GM21515 (cell line): ENCODE data around the gene C3orf70.

Experiments used
- ATAC-seq: cut with Tn5 transposase; IDR thresholded peaks from one replicate; pipeline ENCODE4 v1.9.1; 2021; ENCODE audit not compliant: unreplicated experiment

C3orf70 gene

DNA sequence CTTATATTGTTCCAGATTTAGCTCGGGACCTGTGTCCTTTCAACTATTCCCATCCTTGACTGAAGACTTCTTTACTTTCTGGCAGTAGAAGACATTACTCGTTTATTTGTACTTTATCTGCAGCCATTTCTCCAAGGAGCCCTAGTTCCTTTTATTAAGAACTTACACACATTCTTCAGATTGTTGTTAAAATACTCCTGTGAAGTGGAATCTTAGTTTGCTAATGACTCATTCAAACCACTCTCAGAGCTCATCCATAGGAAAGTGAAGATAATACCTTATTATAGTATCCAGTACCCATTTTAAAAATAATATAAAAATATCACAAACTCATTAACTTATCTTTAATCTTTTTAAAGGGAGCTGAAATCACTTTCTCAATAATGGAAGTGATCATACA, 63.5 kb downstream of the C3orf70 start:
- ATAC-seq, result no peak

GRCh38 chr3:185087419-185087818, 65.4 kb downstream of the C3orf70 start:
- no peak for ATAC-seq

DNA sequence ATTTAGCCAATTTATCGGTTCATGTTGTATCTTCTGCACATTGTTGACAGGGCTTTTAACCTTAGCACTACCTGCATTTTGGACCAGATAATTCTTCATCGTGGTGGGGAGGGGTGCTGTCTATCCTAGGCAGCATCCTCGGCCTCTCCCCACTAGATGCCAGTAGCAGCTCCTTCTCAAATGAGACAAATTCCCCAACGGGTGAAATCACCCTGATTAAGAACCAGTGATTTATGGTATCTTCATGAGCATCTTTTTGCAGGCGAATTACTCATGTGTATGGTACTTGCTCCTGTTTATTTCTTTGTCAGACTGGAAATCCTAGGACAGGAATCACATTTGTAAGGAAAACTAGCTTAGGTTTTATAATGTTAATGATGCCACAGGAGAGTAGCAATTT, 68.0 kb downstream of the C3orf70 start:
- ATAC-seq, result no peak

- ATAC-seq, result no peak
Observed at GRCh38 chr3:185084402-185084801, 68.5 kb downstream of the C3orf70 start.

- ATAC-seq, result no peak
Observed at GRCh38 chr3:185082829-185083228, 70.0 kb downstream of the C3orf70 start.

- no peak for ATAC-seq
Observed at GRCh38 chr3:185082149-185082548, 70.7 kb downstream of the C3orf70 start.

GRCh38 chr3:185081521-185081920, 71.3 kb downstream of the C3orf70 start:
- no peak for ATAC-seq

DNA sequence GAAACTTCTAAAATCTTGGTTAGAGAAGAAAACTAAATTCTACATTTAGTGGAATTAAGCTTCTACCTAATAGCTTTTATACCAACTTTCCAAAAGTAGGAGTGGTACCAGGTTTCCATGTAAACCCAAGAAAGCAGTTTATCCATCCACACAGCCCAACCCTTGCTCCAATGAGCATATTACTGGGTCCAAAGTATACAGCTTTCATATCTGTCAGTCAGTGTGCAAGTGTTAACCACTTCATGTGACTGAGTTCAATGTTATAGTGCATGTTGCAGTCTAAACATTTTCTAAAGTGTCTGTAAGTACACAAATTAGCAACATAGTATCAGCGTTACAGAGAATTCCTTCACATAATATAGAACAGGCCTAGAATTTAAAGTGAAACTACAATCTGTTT, 73.2 kb downstream of the C3orf70 start:
- ATAC-seq, result no peak

DNA sequence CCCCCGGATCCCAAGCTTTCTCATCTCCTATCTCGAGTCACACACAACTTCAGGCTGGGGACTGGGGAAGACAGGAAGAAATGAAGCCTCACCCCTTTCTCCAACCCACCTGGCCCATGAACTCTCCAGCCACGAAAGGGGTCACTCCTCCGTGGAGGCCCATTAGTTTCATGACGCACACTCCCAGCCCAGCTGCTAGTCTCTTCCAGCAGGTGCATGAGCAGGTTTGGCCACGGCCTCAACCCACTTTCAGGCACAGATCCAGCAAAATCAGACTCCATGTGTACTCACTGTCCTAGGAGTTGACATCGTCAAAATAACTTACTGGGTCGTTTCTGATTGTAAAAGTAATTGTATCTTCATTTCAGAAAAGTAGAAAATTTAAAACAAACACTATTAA, 76.6 kb downstream of the C3orf70 start:
- ATAC-seq, result no peak

DNA sequence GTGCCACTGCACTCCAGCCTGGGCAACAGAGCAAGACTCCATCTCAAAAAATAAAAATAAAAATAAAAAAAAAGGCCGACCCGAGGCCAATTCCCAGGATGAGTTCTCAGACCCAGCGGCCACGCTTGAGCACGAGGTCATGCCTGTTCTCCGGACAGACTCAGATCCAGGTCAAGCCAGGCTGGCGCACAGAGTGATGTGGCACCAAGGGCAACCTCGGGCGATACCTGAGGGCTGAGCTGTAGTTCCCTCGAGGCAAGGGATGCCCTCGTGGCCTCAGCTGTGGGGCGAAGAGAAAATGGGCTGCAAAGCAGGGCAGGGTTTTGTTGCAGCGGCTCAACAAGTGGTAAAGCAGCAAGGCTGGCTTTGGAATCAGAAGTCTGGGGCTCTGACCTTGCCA, 77.3 kb downstream of the C3orf70 start:
- no peak for ATAC-seq

DNA sequence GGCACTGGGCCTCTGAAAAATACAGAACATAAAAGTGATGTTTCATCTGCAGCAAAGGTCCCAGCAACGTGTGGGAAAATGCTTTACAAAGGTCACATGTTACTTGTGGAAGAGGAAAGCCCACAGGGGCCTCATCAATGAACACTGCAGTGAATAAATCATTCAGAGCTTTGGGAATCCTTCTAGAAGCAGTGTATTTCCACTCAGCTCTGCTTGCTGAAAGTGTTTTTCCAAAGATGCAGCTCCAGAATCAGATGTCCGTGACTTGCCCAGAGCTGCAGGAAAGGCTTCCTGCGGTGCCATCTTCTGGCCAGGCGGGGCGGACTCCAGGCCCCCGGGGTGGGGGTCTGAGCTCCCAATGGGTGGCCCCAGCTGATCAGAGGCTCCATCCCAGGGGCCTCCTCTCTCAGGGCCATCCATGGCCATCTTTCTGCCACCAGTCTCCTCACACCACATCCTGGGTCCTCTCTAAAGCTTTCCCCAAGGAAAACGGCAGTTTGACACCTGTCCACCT, 81.5 kb downstream of the C3orf70 start:
- ATAC-seq, result no peak

DNA sequence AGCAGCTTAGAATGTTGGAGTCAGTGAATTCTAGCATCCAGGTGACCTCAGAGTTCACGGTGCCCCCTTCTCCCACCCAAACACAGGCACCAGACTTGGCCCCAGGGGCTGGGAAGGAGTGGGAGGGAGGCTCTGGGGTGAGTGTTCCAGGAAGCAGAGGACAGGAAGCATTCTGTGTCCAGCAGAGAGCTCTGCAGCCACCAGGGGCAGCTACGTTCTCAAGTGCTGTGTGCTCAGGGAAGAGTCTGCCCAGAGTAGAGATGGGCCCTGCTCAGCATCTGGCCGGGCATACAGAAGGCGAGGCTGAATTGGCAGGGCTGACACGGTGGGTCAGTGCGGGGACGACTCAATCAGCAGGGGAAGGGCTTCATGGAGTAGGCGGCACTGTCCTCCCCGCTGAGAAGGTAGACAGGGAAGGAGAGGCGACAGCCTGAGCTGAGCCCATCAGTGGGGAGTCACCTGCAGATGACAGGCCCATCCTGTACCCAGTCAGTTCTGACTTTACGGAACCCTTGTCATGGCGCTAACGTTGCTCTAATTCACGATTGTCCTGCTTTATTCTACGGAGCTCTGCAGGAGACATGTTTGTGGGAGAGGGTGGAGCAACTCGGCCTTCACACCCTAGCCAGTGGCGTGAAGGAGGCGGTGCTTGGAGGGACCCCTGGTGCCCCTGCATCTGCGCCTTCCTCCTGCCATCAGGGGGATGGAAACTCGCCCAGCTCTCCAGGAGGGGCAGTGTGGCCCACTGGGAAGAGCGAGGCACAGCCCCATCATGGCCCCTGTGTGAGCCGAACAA, 82.2 kb downstream of the C3orf70 start:
- no peak for ATAC-seq

DNA sequence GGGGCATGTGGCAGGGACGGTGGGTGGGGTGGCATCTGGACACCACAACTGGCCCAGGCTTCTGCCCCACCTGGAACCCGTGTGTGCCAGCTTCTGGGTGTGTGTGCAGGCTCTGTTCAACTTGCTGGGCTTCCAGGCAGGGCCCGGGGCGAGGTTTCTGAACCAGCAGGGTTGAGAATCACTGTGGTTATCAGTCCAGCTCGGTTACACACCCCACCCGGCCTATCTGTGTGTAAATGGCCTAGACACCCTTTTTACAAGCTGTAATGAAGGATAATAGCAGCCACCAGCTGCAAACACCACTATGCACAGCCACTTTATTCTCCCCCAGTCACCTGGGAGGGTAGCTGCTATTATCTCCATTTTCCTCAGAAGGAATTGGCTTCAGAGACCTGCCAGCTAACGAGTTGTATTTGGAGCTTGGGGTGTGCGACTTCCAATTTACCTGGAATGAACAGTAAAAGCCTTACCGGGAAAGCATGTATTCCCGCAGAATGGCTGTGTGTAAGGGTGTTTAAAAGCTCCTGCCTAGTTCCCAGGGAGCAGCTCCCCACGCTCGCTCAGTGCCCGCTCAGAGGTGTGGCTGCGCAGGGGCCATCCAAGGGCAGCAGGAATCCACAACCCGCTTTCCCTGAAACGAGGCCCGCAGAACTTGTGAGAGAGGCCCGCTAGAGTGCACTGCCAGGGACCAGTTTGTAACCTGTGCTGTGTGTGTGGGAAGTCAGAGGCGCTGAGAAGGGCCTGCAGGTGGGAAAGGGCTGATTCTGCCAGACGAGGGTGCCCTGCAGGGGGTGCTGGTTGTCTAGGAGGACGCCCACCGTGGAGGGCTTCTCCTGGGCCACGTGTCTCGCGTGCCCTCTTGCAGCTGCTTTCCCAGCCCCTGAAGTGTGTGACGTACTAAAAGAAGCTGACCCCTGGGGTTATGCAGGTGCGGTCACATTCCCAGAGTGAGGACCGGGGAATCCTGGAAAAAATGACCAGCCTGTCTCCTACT, 83.5 kb downstream of the C3orf70 start:
- no peak for ATAC-seq

- ATAC-seq, result no peak
Observed at GRCh38 chr3:185067173-185067572, 85.7 kb downstream of the C3orf70 start.

- ATAC-seq, result no peak
Observed at GRCh38 chr3:185066251-185066650, 86.6 kb downstream of the C3orf70 start.

DNA sequence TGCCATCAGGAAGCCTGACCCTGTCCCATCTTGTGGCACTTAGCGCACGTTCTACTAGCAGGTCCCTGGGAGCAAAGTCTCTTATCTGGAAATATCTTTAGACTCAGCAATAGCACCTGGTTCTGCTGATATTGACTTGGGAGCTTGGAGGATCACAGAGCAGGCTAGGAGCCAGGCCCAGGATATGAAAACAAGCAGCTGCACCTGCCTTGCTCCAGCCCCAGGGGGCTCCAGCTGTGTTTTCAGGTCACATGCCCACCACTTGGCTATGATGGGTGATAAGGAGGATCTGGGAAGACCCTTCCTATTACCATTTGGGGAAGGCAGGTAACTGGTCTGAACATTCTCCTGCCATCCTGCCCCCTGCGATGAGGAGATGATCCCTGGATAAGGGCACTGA, 87.8 kb downstream of the C3orf70 start:
- no peak for ATAC-seq

GRCh38 chr3:185063431-185063830, 89.4 kb downstream of the C3orf70 start:
- ATAC-seq, result no peak

GRCh38 chr3:185062191-185062590, 90.7 kb downstream of the C3orf70 start:
- ATAC-seq, result no peak

- ATAC-seq, result no peak
Observed at GRCh38 chr3:185060655-185061054, 92.2 kb downstream of the C3orf70 start.

DNA sequence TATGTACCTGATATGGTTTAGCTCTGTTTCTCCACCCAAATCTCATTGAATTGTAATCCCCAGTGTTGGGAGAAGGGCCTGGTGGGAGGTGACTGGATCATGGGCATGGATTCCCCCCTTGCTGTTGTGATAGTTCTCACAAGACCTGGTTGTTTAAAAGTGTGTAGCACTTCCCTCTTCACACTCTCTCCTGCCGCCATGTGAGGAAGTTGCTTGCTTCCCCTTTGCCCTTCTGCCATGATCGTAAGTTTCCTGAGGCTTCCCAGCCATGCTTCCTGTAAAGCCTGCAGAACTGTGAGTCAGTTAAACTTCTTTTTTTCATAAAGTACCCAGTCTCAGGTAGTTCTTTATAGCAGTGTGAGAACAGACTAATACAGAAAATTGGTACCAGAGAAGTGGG, 93.1 kb downstream of the C3orf70 start:
- no peak for ATAC-seq

DNA sequence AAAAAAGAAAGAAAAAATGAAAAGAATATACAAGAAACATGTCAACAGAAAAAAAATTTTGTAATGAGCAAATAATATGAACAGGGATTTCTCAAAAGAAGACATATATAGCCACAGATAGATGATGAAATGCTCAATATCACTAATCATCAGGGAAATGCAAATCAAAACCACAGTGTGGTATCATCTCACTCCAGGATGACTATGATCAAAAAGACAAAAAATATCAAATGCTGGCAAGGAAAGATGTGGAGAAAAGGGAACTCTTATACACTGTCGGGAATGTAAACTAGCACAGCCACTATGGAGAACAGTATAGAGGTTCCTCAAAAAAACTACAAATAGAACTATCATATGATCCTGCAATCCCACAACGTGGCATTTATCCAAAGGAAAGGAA, 94.1 kb downstream of the C3orf70 start:
- no peak for ATAC-seq

DNA sequence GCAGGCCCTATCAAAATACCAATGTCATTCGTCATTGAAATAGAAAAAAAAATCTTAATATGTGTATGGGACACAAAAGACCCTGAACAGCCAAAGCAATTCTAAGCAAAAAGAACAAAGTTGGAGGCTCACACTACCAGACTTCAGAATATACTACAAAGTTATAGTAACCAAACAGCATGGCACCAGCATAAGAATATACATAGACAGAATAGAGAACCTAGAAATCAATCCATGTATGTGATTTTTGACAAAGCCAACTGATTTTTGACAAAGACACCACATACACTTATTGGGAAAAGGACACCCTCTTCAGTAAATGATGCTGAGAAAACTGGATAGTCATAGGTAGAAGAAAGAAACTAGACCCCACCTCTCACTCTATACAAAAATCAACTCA, 95.0 kb downstream of the C3orf70 start:
- no peak for ATAC-seq
